Omental fat pad (tissue), 4 donors: ENCODE data around the gene SPECC1L. TPM values are rescaled to one million over a fixed set of nuclear protein-coding genes. Genes with fewer than 3 reads are reported as not detected.

ENCODE experiments used
- ATAC-seq: fragments of 150-250 bp; one replicate; pipeline ENCODE4 v1.9.1; 2016; ENCODE audit warnings: mild to moderate bottlenecking, moderate library complexity; ENCODE audit not compliant: low FRiP score
- DNase-seq: peaks from one replicate; pipeline ENCODE4 v3.0.0-alpha.2; 2019; ENCODE audit warnings: low spot score
- CTCF ChIP-seq, 3 donors: fragments of 450-650 bp; IDR thresholded peaks; one replicate each; pipeline ENCODE4 v1.5.1; 2016 to 2017; ENCODE audit warnings: antibody characterized with exemption in 3 of 3, mild to moderate bottlenecking in 3 of 3, moderate library complexity in 2 of 3
- total RNA-seq, 4 donors: library from RNA; depleted of rRNA; stranded (reverse); fragments of >200 nt; gene quantifications; one replicate each; pipeline ENCODE4 v1.1.0, GENCODE V29; 2016

The SPECC1L gene
- total RNA-seq, 4 donors from 2014 or later: 31.3 to 44.9 (median 35.6) TPM

- ATAC-seq: no peak
- TF ChIP-seq CTCF (IDR thresholded peaks at IDR 0.05): no peak
- no peak for DNase-seq
Observed at GRCh38 chr22:24414523-24414922, 143.9 kb downstream of the SPECC1L start.

- ATAC-seq: no peak
- no peak for TF ChIP-seq CTCF (IDR thresholded peaks at IDR 0.05)
- DNase-seq: no peak
Observed at GRCh38 chr22:24414984-24415945, 144.6 kb downstream of the SPECC1L start.

GRCh38 chr22:24416095-24416494 lies 145.5 kb downstream of the SPECC1L start:
- ATAC-seq: no peak
- no peak for DNase-seq
- TF ChIP-seq CTCF (IDR thresholded peaks at IDR 0.05): no peak

- ATAC-seq (no peak), DNase-seq (no peak)
- TF ChIP-seq CTCF (IDR thresholded peaks at IDR 0.05): no peak
Observed at GRCh38 chr22:24416611-24417010, 146.0 kb downstream of the SPECC1L start.

- ATAC-seq (no peak), DNase-seq (no peak)
- TF ChIP-seq CTCF (IDR thresholded peaks at IDR 0.05): no peak
Observed at GRCh38 chr22:24417200-24417599, 146.6 kb downstream of the SPECC1L start.

GRCh38 chr22:24417901-24418641 lies 147.4 kb downstream of the SPECC1L start:
- ATAC-seq (no peak), DNase-seq (no peak)
- TF ChIP-seq CTCF (IDR thresholded peaks at IDR 0.05): no peak
